Activated naive CD4-positive, alpha-beta T cell treated with anti-CD3 and anti-CD28 coated beads, Interleukin-2, amount 50 U/mL, for 24 hours (primary cell): ENCODE measurements around the gene SLA2.
"Not testable (repeated sequence)": the region's sequence is repeated elsewhere in the genome, so short reads cannot be mapped to it uniquely, and the experiment has no call there.

Experiments used
- H3K27ac Mint-ChIP-seq: one replicate; pipeline ENCODE4 v1.8.0; 2021; ENCODE audit warnings: mild to moderate bottlenecking, mixed read lengths
- H3K27me3 Mint-ChIP-seq: one replicate; pipeline ENCODE4 v1.8.0; 2021; ENCODE audit warnings: mixed read lengths
- H3K36me3 Mint-ChIP-seq: one replicate; pipeline ENCODE4 v1.8.0; 2021; ENCODE audit warnings: mixed read lengths
- H3K4me1 Mint-ChIP-seq: one replicate; pipeline ENCODE4 v1.8.0; 2021; ENCODE audit warnings: mixed read lengths
- H3K4me3 Mint-ChIP-seq: one replicate; pipeline ENCODE4 v1.8.0; 2021; ENCODE audit warnings: mild to moderate bottlenecking, mixed read lengths
- H3K9me3 Mint-ChIP-seq: one replicate; pipeline ENCODE4 v1.8.0; 2021; ENCODE audit warnings: mixed read lengths

SLA2 gene, protein sequence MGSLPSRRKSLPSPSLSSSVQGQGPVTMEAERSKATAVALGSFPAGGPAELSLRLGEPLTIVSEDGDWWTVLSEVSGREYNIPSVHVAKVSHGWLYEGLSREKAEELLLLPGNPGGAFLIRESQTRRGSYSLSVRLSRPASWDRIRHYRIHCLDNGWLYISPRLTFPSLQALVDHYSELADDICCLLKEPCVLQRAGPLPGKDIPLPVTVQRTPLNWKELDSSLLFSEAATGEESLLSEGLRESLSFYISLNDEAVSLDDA

DNA sequence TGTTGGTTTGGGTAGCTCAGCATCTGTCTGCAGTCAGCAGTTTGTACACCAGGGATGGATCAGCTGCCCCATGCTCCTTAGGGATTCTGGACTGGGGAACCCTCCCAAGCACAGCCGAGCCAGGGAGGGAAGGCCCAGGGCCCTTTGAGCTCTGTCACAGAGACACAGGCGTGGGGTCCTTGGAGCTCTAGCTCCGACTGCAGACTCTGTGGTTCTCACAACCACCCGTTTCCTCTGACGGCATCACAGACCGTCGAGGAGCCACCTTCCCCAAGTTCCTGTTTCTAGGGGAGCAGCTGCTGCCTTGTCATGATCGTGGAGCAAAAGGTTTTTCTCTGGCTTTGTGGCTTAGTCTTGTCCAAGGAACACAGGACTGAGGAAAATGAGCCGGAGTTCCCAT is at the start of gene SLA2:
TSS of gene SLA2 (minus strand) at position 199 of the 400 bp plus-strand sequence. CDS start 4,861 bp downstream, outside the sequence.
- H3K4me1 Mint-ChIP-seq = peaks cover 57% of the 10 kb centered on the region
- no peaks in the 10 kb centered on the region for H3K9me3 Mint-ChIP-seq
- peak within 1 kb of the TSS; percentile 97 for H3K4me3 Mint-ChIP-seq
- H3K36me3 Mint-ChIP-seq = peaks cover 8% of the 10 kb centered on the region
- H3K27me3 Mint-ChIP-seq = no peaks in the 10 kb centered on the region
- H3K27ac Mint-ChIP-seq = peak within 1 kb of the TSS; percentile 100

DNA sequence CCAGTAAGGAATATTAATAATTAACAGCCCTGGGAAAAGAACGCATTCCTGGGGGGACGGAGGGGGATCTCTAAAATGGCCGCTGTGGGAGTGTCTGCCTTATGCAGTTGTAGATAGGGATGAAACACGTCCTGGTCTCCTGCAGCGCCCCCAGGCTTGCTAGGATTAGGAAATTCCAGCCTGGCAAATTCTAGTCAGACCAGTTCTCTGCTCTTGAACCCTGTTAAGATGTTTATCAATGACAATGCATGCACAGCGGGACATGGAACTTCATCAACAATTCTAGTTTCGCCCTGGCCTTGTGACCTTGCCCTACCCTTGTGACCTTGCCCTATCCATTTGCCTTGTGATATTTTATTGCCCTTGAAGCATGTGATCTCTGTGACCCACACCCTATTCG is 49.5 kb upstream of the SLA2 start:
- not testable (repeated sequence) for H3K4me1 Mint-ChIP-seq, H3K27me3 Mint-ChIP-seq, H3K27ac Mint-ChIP-seq, H3K36me3 Mint-ChIP-seq, H3K4me3 Mint-ChIP-seq, H3K9me3 Mint-ChIP-seq

DNA sequence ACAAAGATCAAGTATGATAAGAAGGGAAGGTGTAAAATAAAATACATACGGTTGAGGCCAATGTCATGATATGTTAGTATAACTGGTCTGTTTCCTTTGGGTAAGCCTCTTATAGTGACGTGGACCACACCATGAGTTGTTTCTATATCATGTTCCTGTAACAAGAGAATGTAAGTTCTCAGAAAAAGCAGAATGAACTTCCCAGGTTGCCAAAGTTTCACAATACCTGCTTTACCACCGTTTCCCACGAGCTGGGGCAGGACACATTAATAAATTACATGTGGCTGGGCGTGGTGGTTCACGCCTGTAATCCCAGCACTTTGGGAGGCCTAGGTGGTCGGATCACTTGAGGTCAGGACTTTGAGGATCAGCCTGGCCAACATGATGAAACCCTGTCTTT is 42.6 kb upstream of the SLA2 start:
- H3K27ac Mint-ChIP-seq = no peak overlapping the region
- no peaks in the 10 kb centered on the region for H3K9me3 Mint-ChIP-seq
- no peak overlapping the region for H3K4me3 Mint-ChIP-seq
- no peaks in the 10 kb centered on the region for H3K27me3 Mint-ChIP-seq
- peaks cover 9% of the 10 kb centered on the region for H3K36me3 Mint-ChIP-seq
- H3K4me1 Mint-ChIP-seq = peaks cover 3% of the 10 kb centered on the region

DNA sequence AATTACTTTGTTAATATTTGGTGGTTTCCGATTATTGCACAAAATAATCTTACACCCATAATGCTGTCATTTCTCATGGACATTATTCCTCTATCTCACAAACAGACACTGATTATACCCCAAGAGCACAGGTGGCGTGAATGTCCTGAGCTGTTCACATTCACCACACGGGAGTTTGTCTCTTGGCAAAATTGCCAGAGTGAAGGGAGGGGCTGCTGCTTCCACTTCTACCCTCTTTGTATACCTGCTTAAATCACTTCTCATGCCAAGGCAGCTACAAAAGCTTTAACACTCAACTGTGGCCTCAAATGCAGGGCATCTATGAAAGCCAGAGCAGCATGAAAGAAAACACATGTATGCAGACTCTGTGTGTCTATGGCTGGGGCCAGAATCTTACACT is 41.9 kb upstream of the SLA2 start:
- H3K27me3 Mint-ChIP-seq = no peaks in the 10 kb centered on the region
- peaks cover 9% of the 10 kb centered on the region for H3K36me3 Mint-ChIP-seq
- H3K4me3 Mint-ChIP-seq = no peak overlapping the region
- peaks cover 3% of the 10 kb centered on the region for H3K4me1 Mint-ChIP-seq
- no peaks in the 10 kb centered on the region for H3K9me3 Mint-ChIP-seq
- no peak overlapping the region for H3K27ac Mint-ChIP-seq

DNA sequence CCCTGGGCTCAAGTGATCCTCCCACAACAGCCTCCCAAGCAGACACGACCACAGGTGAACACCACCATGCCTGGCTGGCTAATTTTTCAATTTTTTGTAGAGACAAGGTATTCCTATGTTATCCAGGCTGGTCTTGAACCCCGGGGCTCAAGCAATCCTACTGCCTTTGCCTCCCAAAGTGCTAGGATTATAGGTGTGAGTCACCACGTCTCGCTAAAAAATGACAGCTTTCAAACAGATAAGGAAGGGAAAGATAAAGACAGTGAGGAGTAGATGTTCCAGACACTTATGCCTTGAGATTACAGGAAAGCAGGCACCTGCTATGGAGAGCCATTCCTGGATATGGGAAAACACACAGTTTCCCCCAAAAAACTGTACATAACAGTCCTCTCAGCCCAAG is 40.9 kb upstream of the SLA2 start:
- Mint-ChIP-seq H3K27me3 (no peaks in the 10 kb centered on the region), H3K4me3 (no peak overlapping the region), H3K9me3 (no peaks in the 10 kb centered on the region), H3K36me3 (peaks cover 10% of the 10 kb centered on the region), H3K27ac (no peak overlapping the region), H3K4me1 (peaks cover 3% of the 10 kb centered on the region)

DNA sequence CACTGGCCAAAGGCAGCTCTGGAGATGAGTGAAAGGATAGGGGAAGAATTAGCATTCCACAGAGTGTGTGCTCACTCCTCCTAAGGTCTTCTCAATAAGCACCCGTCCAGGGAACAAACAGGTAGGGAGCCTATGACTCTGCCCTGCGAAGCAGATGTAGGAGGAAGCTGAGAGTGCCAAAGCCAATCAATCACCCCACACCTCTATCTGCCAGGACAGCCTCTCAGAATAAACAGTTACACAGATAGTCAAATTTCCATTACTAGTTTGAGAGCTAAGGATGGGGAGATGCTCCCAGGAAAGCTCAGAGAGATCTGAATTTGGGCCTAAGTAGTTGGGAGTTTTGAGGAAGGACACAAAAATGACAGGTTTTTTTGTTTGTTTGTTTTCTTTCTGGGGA is 40.5 kb upstream of the SLA2 start:
- no peak overlapping the region for H3K4me3 Mint-ChIP-seq
- no peaks in the 10 kb centered on the region for H3K27me3 Mint-ChIP-seq
- peaks cover 11% of the 10 kb centered on the region for H3K36me3 Mint-ChIP-seq
- peak overlapping the region; percentile 30 for H3K27ac Mint-ChIP-seq
- no peaks in the 10 kb centered on the region for H3K9me3 Mint-ChIP-seq
- peaks cover 3% of the 10 kb centered on the region for H3K4me1 Mint-ChIP-seq

DNA sequence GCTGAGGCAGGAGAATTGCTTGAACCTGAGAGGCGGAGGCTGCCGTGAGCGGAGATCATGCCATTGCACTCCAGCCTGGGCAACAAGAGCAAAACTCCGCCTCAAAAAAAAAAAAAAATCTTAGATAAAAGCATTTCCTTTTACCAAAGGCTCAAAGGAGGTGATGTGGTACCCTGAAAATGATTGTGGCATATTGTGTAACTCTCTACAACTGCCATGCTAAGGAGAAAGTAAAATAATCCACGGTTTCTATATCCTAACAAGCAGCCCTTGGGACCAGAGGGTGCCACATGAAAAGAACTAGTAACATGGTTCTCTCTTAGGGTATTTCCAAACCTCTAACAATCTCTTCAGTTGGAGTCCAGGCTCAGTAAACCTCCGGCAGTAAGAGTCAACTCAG is 38.8 kb upstream of the SLA2 start:
- H3K4me3 Mint-ChIP-seq = no peak overlapping the region
- H3K27ac Mint-ChIP-seq = no peak overlapping the region
- no peaks in the 10 kb centered on the region for H3K27me3 Mint-ChIP-seq
- peaks cover 3% of the 10 kb centered on the region for H3K4me1 Mint-ChIP-seq
- no peaks in the 10 kb centered on the region for H3K9me3 Mint-ChIP-seq
- peaks cover 13% of the 10 kb centered on the region for H3K36me3 Mint-ChIP-seq

DNA sequence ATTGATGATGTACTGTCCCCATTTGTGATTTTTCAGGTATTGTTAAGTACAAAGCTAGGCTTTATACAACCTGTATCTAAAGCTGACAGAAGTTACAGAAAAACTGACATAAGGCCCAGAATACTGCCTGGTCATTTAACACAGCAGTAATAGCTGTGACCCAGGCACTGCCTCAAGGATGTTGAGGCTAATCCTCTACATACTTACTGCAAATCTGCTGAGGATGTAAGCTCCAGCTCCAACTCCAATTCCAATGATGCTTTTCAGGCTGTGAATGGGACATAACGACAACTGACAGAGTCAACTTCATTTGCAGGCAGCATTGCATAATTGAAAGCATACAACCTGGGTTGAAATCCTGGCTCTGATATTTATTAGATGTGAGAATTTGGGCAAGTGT is 36.3 kb upstream of the SLA2 start:
- Mint-ChIP-seq H3K4me3 (no peak overlapping the region), H3K4me1 (peaks cover 3% of the 10 kb centered on the region), H3K9me3 (no peaks in the 10 kb centered on the region), H3K36me3 (peaks cover 8% of the 10 kb centered on the region), H3K27me3 (no peaks in the 10 kb centered on the region), H3K27ac (no peak overlapping the region)

DNA sequence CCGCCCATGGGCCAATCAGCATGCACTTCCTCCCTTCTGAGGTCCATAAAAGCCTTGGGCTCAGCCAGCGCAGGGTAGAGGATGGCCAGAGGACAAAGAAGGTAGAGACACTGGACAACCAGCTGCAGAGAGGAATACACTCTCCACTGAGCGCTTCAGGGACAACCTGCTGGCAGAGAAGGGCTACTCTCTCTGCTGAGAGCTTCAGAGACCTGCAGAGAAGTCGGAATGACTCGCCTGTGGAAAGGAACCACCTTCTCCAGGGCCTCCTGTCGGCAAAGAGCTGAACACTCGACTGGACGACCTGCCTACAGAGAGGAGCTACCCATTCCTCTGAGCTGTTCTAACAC is 31.4 kb upstream of the SLA2 start:
- Mint-ChIP-seq H3K4me3 (no peak overlapping the region), H3K27ac (no peak overlapping the region), H3K9me3 (no peaks in the 10 kb centered on the region), H3K4me1 (no peaks in the 10 kb centered on the region), H3K27me3 (no peaks in the 10 kb centered on the region), H3K36me3 (peaks cover 5% of the 10 kb centered on the region)

DNA sequence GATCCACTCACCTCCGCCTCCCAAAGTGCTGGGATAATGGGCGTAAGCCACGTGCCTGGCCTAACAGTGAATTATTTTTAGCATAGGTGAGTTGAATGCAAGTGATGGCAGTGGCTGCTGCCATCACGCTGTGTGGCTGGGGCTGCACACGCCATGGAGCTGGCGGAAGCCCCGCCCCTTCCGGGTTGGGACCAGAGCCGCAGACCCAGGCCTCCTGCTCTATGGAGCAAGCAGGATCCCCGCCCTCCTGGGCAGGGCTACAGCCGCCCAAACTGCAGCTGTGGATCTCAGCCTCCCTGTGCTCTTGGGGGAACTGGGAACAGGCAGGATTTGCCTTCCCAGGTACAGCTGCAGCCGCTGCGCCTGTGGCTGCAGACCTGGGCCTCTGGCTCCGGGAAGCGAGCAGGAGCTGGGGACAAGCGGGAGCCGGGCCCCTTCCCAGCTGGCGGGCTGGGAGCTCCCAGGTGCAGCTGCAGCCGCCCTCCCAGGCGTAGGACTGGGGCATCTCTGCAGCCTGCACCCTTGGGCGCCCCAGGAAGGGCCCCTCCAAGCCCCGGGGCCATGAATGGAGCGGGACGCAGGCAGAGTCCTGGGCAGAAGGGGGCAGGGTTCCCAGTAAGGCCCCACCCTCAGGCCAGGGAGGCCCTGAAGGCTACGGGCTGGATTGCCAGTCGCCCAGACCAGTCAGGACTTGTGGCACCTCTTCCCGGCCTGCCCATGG is 30.9 kb upstream of the SLA2 start:
- no peak overlapping the region for H3K27ac Mint-ChIP-seq

DNA sequence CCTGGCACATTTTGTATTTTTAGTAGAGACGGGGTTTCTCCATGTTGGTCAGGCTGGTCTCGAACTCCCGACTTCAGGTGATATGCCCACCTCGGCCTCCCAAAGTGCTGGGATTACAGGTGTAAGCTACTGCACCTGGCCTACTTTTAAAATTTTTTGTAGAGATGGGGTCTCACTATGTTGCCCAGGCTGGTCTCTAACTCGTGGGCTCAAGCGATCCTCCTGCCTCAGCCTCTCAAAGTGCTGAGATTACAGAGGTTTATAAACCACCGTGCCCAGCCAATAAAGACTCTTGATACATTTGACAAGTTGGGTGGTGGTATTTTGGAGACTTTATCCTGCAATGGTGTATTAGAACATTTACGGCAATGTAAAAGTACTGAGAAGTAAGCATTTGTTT is 29.5 kb upstream of the SLA2 start:
- not testable (repeated sequence) for H3K4me1 Mint-ChIP-seq, H3K27ac Mint-ChIP-seq, H3K36me3 Mint-ChIP-seq, H3K27me3 Mint-ChIP-seq, H3K9me3 Mint-ChIP-seq, H3K4me3 Mint-ChIP-seq

More for the DNA sequence above, 30.9 kb upstream of the SLA2 start:
- Mint-ChIP-seq H3K4me1 (no peaks in the 10 kb centered on the region), H3K27me3 (no peaks in the 10 kb centered on the region), H3K9me3 (no peaks in the 10 kb centered on the region), H3K4me3 (no peak overlapping the region), H3K36me3 (peaks cover 4% of the 10 kb centered on the region)

DNA sequence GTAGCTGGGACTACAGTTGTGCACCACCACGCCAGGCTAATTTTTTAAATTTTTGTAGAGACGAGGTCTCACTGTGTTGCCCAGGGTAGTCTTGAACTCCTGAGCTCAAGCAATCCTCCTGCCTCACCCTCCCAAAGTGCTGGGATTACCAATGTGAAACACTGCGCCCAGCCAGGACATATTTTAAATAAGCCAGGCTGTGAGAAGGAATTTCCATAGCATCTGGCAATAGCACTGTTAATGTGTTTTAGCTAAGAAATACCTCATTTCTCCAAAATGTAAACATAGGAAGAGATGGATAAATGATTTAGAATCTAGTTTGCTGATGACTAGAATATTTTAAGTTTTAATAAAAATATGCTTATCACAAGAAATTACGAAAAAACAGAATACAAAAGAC is 27.0 kb upstream of the SLA2 start:
- no peaks in the 10 kb centered on the region for H3K9me3 Mint-ChIP-seq
- H3K27ac Mint-ChIP-seq = no peak overlapping the region
- H3K27me3 Mint-ChIP-seq = no peaks in the 10 kb centered on the region
- H3K36me3 Mint-ChIP-seq = peaks cover under 1% of the 10 kb centered on the region
- H3K4me1 Mint-ChIP-seq = no peaks in the 10 kb centered on the region
- H3K4me3 Mint-ChIP-seq = no peak overlapping the region

DNA sequence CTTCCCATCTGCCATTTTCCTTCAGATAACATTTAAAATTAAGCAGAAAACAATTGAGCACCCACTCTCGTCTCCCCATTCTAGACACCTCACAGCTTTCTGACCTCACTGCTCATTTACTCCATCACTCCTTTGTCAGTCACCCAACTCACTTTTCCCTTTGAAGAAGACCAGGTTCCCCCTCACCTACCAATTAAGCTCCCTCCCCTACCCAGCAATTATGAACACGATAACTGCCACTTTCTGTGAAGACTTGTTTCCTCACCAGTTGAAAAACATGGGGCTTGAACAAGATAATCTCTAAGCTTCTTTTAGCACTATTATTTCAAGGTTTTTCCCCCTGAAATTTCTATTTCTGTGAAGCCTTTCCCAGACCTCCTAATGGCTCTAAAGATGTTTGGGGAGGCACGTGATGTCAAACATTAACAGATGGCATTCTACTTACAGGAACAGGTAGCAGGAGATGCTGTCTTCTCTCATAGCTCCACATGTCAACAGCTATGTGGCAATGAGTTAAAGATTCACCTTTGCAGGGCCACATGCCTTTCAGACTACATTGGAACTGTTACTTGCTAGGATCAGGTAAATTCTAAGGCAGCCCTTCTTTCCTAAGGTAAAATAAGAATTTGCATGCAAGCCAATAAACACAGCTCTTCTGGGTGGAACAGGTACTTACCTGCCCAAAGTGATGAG is 24.8 kb upstream of the SLA2 start:
- Mint-ChIP-seq H3K27ac (no peak overlapping the region), H3K27me3 (no peaks in the 10 kb centered on the region), H3K36me3 (no peaks in the 10 kb centered on the region), H3K4me3 (no peak overlapping the region), H3K4me1 (no peaks in the 10 kb centered on the region), H3K9me3 (no peaks in the 10 kb centered on the region)

DNA sequence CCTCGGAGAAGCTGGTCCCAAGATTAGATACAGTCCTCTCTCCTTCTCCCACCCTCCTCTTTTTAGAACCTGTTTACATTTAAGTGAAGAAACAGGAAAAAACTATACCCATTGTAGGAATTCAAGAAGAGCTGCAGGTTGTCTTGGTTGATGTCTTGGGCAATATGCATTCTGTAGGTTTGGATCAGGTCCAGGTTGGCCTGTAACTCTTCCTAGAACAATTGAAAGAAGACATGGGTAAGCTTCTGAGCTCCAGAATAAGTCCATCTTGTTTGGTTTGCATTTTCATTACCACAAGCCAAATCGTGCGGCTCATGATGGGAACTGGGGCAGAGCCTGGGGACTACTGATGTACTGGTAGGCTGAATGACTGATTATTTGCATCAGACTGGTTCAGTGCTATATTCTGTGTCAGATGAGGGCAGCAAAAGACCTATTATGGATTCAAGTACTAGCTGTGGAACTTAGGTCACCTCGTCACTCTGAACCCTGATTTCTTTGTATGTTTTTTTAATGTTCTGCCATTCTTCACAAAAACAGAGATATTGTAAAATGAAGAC is 20.3 kb upstream of the SLA2 start:
- no peaks in the 10 kb centered on the region for H3K36me3 Mint-ChIP-seq
- H3K4me1 Mint-ChIP-seq = peaks cover 3% of the 10 kb centered on the region
- H3K9me3 Mint-ChIP-seq = no peaks in the 10 kb centered on the region
- no peaks in the 10 kb centered on the region for H3K27me3 Mint-ChIP-seq
- H3K4me3 Mint-ChIP-seq = no peak overlapping the region
- H3K27ac Mint-ChIP-seq = no peak overlapping the region

DNA sequence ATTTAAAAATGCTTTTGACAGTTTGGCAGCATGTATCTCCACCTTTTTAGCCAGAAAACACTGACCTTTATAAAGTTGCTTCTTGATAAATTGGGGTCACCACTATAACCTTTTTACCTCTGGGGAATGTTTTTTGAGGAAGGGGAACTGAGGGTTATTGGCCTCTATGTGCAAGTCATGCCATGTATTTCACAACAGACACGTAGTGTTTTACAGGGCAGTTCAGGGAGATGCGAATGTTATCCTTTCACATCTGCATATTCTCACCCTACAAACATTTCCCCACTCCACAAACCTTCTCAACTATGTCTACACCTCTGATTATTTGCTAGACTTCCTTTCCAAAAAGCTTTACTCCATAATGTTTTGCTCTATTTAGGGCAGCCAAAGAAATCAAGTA is 17.0 kb upstream of the SLA2 start:
- peaks cover 17% of the 10 kb centered on the region for H3K4me1 Mint-ChIP-seq
- H3K27me3 Mint-ChIP-seq = no peaks in the 10 kb centered on the region
- H3K9me3 Mint-ChIP-seq = no peaks in the 10 kb centered on the region
- no peak overlapping the region for H3K27ac Mint-ChIP-seq
- no peak overlapping the region for H3K4me3 Mint-ChIP-seq
- peaks cover 4% of the 10 kb centered on the region for H3K36me3 Mint-ChIP-seq

DNA sequence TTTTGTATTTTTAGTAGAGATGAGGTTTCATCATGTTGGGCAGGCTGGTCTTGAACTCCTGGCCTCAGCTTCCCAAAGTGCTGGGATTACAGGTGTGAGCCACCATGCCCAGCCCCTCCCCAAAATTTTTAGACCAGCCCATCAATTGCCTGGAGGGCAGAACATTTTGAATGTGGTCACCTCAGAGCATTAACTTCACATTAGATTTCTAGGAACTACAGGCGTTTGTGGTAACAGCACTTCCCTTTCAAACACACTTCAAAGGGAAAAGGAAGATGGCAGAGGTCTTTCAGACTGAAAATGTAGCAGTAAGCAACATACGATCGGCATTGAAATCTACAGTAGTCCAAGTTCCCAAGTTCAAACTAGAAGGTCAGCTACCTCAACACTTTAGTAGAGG is 12.3 kb upstream of the SLA2 start:
- Mint-ChIP-seq H3K27me3 (no peaks in the 10 kb centered on the region), H3K9me3 (no peaks in the 10 kb centered on the region), H3K4me3 (peak overlapping the region; percentile 45), H3K4me1 (peaks cover 21% of the 10 kb centered on the region), H3K27ac (no peak overlapping the region), H3K36me3 (peaks cover 5% of the 10 kb centered on the region)
